Measurements from ENCODE around the gene SLC17A8. TPM values are rescaled to one million over a fixed set of nuclear protein-coding genes. Genes with fewer than 3 reads are reported as not detected.
A peak's percentile ranks its signal among the peaks of the same experiment; 100 is the strongest.

SLC17A8 gene
- polyA plus RNA-seq, 1 donor (not counting 4 experiments of a cell fraction or from before 2014, with no cell fraction given) = not detected

DNA sequence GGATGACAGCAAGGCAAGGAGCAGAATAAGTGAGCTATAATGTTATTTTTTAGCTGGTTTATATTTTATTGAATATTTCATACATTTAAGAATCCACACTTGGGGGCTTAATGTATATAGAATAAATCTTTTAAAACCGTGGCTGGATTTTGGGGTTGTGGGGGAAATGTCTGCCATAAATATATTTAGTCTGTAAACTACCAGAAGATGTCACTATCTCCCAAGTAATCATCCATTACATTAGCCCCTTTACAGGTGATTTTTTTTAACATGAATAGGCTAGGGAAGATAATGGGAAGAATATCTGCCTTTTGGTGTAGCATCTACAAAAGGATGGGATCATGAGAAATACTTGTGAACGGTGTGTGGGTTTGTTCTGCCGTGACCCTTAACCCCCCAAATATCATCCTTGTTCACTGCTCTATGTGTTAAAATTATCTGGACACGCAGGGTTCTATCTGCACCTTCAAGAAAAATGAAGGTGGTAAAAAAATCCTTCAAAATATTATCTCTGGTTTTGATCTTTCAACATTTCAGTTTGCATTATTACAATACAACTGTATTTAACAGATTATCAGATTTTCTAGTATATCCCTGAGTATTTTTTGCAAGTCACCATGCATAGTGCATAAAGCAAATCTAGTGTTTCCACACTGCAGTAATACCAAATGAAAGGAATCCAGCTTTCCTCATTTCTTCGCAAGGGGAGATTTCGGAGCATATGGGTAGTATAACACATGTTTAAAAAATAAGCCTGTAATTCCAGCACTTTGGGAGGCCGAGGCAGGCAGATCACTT is 8.0 kb upstream of the SLC17A8 start:
- Histone ChIP-seq H3K9me1 (ENCODE audit: control insufficient read depth, extremely low read depth, insufficient read depth, low read length) (no peaks in the 10 kb centered on the region), H3K4me1 (ENCODE audit: control insufficient read depth, extremely low read depth, insufficient read depth, low read length) (no peaks in the 10 kb centered on the region), H3K4me2 (ENCODE audit: control insufficient read depth, extremely low read depth, insufficient read depth, low read depth, low read length) (no peak overlapping the region), H3K27ac (ENCODE audit: control insufficient read depth, insufficient read depth, low read length) (no peak overlapping the region), H2AFZ (ENCODE audit: control insufficient read depth, low read length) (no peak overlapping the region), H4K20me1 (ENCODE audit: control insufficient read depth, extremely low read depth, insufficient read depth, low read length) (no peaks in the 10 kb centered on the region), H3K4me3 (ENCODE audit: control insufficient read depth in 2 of 3, extremely low read depth in 1 of 3, insufficient read depth in 2 of 3, low read depth in 1 of 3, low read length in 3 of 3) (no peak overlapping the region), H3K36me3 (ENCODE audit: control insufficient read depth in 2 of 2, extremely low read depth in 1 of 2, insufficient read depth in 2 of 2, low read length in 2 of 2) (no peaks in the 10 kb centered on the region), H3K9ac (ENCODE audit: control insufficient read depth, extremely low read depth, insufficient read depth, low read length) (no peak overlapping the region), H3K9me3 (ENCODE audit: control insufficient read depth, low read depth, low read length) (no peaks in the 10 kb centered on the region), H3K27me3 (ENCODE audit: control insufficient read depth, extremely low read depth, insufficient read depth, low read length) (no peaks in the 10 kb centered on the region), H3K79me2 (ENCODE audit: control insufficient read depth, insufficient read depth, low read length) (no peaks in the 10 kb centered on the region)
- dilution Hi-C loops (cut with MboI; ENCODE audit: extremely low pct_ligation_motif_present, low sequenced_read_pairs) = no loop called here
- DNase-seq (ENCODE audit: low read depth, low spot score) (no peak), FAIRE-seq (no peak)
- no peak for TF ChIP-seq EZH2 (IDR thresholded peaks at IDR 0.05; ENCODE audit: low read length)
- TF ChIP-seq, protein P1, sequence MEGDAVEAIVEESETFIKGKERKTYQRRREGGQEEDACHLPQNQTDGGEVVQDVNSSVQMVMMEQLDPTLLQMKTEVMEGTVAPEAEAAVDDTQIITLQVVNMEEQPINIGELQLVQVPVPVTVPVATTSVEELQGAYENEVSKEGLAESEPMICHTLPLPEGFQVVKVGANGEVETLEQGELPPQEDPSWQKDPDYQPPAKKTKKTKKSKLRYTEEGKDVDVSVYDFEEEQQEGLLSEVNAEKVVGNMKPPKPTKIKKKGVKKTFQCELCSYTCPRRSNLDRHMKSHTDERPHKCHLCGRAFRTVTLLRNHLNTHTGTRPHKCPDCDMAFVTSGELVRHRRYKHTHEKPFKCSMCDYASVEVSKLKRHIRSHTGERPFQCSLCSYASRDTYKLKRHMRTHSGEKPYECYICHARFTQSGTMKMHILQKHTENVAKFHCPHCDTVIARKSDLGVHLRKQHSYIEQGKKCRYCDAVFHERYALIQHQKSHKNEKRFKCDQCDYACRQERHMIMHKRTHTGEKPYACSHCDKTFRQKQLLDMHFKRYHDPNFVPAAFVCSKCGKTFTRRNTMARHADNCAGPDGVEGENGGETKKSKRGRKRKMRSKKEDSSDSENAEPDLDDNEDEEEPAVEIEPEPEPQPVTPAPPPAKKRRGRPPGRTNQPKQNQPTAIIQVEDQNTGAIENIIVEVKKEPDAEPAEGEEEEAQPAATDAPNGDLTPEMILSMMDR (optimal IDR thresholded peaks at IDR 0.05 in 1 of 3, IDR thresholded peaks at IDR 0.05 in 1 of 3, conservative IDR thresholded peaks at IDR 0.05 in 1 of 3; ENCODE audit: extremely low read depth in 1 of 3, insufficient read depth in 2 of 3, low read length in 3 of 3) = peak in 2 of 3 experiments; percentile 18 to 29

DNA sequence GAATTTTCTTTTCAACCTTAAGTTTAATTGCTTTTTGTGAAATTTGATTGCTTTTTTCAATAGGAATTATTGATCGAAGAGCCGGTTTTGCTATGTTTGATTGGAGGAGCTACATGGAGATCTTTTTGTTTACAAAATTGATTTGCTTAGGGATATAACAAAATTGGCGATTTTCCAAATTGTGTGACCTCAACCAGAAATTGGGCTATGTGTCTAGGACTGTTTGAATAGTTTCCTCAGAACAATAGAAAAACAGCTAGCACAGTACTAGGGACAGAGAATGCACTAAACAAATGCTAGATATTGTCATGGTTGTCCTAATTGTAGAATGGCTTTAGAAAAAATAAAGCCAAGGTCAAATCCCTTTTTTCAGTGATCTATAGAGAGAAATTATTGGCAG is 2.4 kb downstream of the SLC17A8 start:
- TF ChIP-seq EZH2 (IDR thresholded peaks at IDR 0.05; ENCODE audit: low read length) = no peak
- TF ChIP-seq, protein P1 (optimal IDR thresholded peaks at IDR 0.05 in 1 of 3, IDR thresholded peaks at IDR 0.05 in 1 of 3, conservative IDR thresholded peaks at IDR 0.05 in 1 of 3; ENCODE audit: extremely low read depth in 1 of 3, insufficient read depth in 2 of 3, low read length in 3 of 3) = no peak
- Histone ChIP-seq H3K4me3 (ENCODE audit: control insufficient read depth in 2 of 3, extremely low read depth in 1 of 3, insufficient read depth in 2 of 3, low read depth in 1 of 3, low read length in 3 of 3) (no peak overlapping the region), H3K4me1 (ENCODE audit: control insufficient read depth, extremely low read depth, insufficient read depth, low read length) (peaks cover 11% of the 10 kb centered on the region), H4K20me1 (ENCODE audit: control insufficient read depth, extremely low read depth, insufficient read depth, low read length) (no peaks in the 10 kb centered on the region), H2AFZ (ENCODE audit: control insufficient read depth, low read length) (no peak overlapping the region), H3K9me3 (ENCODE audit: control insufficient read depth, low read depth, low read length) (no peaks in the 10 kb centered on the region), H3K79me2 (ENCODE audit: control insufficient read depth, insufficient read depth, low read length) (no peaks in the 10 kb centered on the region), H3K4me2 (ENCODE audit: control insufficient read depth, extremely low read depth, insufficient read depth, low read depth, low read length) (no peak overlapping the region), H3K36me3 (ENCODE audit: control insufficient read depth in 2 of 2, extremely low read depth in 1 of 2, insufficient read depth in 2 of 2, low read length in 2 of 2) (no peaks in the 10 kb centered on the region), H3K27ac (ENCODE audit: control insufficient read depth, insufficient read depth, low read length) (no peak overlapping the region), H3K27me3 (ENCODE audit: control insufficient read depth, extremely low read depth, insufficient read depth, low read length) (peaks cover 7% of the 10 kb centered on the region), H3K9me1 (ENCODE audit: control insufficient read depth, extremely low read depth, insufficient read depth, low read length) (no peaks in the 10 kb centered on the region), H3K9ac (ENCODE audit: control insufficient read depth, extremely low read depth, insufficient read depth, low read length) (no peak overlapping the region)
- FAIRE-seq (no peak), DNase-seq (ENCODE audit: low read depth, low spot score) (no peak)
- dilution Hi-C loops (cut with MboI; ENCODE audit: extremely low pct_ligation_motif_present, low sequenced_read_pairs) = no loop called here

All from keratinocyte (primary cell).